ENCODE results near the gene CEMIP2.
"Not testable (repeated sequence)": the region's sequence is repeated elsewhere in the genome, so short reads cannot be mapped to it uniquely, and the experiment has no call there.

The CEMIP2 gene

GRCh38 chr9:71704796-71705195 lies 63.5 kb downstream of the CEMIP2 start:
- DNase-seq (ENCODE audit: low read depth in 2 of 2), result no peak
- H3K4me3 ChIP-seq (replicated peaks in 1 of 2; ENCODE audit: low read depth in 2 of 2, low read length in 2 of 2), result no peak overlapping the region
- no peak for TF ChIP-seq CTCF (IDR thresholded peaks at IDR 0.05; ENCODE audit: low read depth, low read length)

- no peak overlapping the region for H3K4me3 ChIP-seq (replicated peaks in 1 of 2; ENCODE audit: low read depth in 2 of 2, low read length in 2 of 2)
- no peak for TF ChIP-seq CTCF (IDR thresholded peaks at IDR 0.05; ENCODE audit: low read depth, low read length)
- DNase-seq (ENCODE audit: low read depth in 2 of 2), result peak; percentile 24 to 40
Measured at GRCh38 chr9:71703172-71703872, 65.0 kb downstream of the CEMIP2 start.

- H3K4me3 ChIP-seq (replicated peaks in 1 of 2; ENCODE audit: low read depth in 2 of 2, low read length in 2 of 2), result no peak overlapping the region
- TF ChIP-seq CTCF (IDR thresholded peaks at IDR 0.05; ENCODE audit: low read depth, low read length), result no peak
- DNase-seq (ENCODE audit: low read depth in 2 of 2), result no peak
Measured at GRCh38 chr9:71697882-71698281, 70.4 kb downstream of the CEMIP2 start.

- no peak overlapping the region for H3K4me3 ChIP-seq (replicated peaks in 1 of 2; ENCODE audit: low read depth in 2 of 2, low read length in 2 of 2)
- no peak for TF ChIP-seq CTCF (IDR thresholded peaks at IDR 0.05; ENCODE audit: low read depth, low read length)
- no peak for DNase-seq (ENCODE audit: low read depth in 2 of 2)
Measured at GRCh38 chr9:71694332-71694731, 74.0 kb downstream of the CEMIP2 start.

- no peak overlapping the region for H3K4me3 ChIP-seq (replicated peaks in 1 of 2; ENCODE audit: low read depth in 2 of 2, low read length in 2 of 2)
- TF ChIP-seq CTCF (IDR thresholded peaks at IDR 0.05; ENCODE audit: low read depth, low read length), result no peak
- peak in 1 of 2 donors; percentile 27 for DNase-seq (ENCODE audit: low read depth in 2 of 2)
Measured at GRCh38 chr9:71693607-71694006, 74.7 kb downstream of the CEMIP2 start.

GRCh38 chr9:71692337-71692736 lies 76.0 kb downstream of the CEMIP2 start:
- TF ChIP-seq CTCF (IDR thresholded peaks at IDR 0.05; ENCODE audit: low read depth, low read length), result no peak
- no peak overlapping the region for H3K4me3 ChIP-seq (replicated peaks in 1 of 2; ENCODE audit: low read depth in 2 of 2, low read length in 2 of 2)
- DNase-seq (ENCODE audit: low read depth in 2 of 2), result peak; percentile 58 to 60

- not testable (repeated sequence) for DNase-seq (ENCODE audit: low read depth in 2 of 2); H3K4me3 ChIP-seq (replicated peaks in 1 of 2; ENCODE audit: low read depth in 2 of 2, low read length in 2 of 2)
Measured at GRCh38 chr9:71691576-71691975, 76.7 kb downstream of the CEMIP2 start.

Measured in cardiac fibroblast (primary cell).